Astrocyte of the cerebellum (primary cell): ENCODE results near the gene ACO1.

Source experiments
- DNase-seq: peaks from one replicate; pipeline ENCODE4 v3.0.0-alpha.2; 2011; ENCODE audit warnings: low read depth
- H3K4me3 ChIP-seq: 2 replicates; pipeline ENCODE4 v1.5.1; 2011; ENCODE audit warnings: mild to moderate bottlenecking, low read depth, low read length, moderate library complexity
- in situ Hi-C: cut with HindIII; loops from 2 replicates; pipeline ENCODE4 v1.10.0; 2017; ENCODE audit warnings: low sequenced_read_pairs
- TF ChIP-seq, protein P1 (sequence below): IDR thresholded peaks from 2 replicates; pipeline ENCODE4 v1.5.1; 2012; ENCODE audit warnings: low read length, low read depth, moderate library complexity, mild to moderate bottlenecking; ENCODE audit errors: missing control alignments

Gene ACO1

DNA sequence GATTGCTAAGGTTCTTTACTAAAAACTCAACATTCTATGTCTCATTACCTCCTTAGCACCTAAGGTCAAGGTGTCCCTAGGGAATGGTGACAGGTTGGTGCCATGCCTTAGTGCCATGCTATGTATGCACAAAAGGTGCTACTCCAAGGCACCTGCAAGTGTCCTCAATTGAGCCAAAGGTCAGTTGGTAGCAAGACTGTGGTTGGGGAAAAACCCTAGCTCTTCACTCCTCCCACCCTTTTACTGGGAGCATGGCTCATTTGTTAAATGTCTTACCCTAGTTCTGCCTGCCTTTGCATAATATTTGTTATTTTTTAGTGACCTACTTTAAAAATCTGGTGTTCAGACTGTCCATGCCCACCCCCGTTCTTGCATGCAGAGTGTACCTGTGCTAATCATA is 17.0 kb downstream of the ACO1 start:
- TF ChIP-seq, protein P1, sequence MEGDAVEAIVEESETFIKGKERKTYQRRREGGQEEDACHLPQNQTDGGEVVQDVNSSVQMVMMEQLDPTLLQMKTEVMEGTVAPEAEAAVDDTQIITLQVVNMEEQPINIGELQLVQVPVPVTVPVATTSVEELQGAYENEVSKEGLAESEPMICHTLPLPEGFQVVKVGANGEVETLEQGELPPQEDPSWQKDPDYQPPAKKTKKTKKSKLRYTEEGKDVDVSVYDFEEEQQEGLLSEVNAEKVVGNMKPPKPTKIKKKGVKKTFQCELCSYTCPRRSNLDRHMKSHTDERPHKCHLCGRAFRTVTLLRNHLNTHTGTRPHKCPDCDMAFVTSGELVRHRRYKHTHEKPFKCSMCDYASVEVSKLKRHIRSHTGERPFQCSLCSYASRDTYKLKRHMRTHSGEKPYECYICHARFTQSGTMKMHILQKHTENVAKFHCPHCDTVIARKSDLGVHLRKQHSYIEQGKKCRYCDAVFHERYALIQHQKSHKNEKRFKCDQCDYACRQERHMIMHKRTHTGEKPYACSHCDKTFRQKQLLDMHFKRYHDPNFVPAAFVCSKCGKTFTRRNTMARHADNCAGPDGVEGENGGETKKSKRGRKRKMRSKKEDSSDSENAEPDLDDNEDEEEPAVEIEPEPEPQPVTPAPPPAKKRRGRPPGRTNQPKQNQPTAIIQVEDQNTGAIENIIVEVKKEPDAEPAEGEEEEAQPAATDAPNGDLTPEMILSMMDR: no peak
- DNase-seq: no peak

DNA sequence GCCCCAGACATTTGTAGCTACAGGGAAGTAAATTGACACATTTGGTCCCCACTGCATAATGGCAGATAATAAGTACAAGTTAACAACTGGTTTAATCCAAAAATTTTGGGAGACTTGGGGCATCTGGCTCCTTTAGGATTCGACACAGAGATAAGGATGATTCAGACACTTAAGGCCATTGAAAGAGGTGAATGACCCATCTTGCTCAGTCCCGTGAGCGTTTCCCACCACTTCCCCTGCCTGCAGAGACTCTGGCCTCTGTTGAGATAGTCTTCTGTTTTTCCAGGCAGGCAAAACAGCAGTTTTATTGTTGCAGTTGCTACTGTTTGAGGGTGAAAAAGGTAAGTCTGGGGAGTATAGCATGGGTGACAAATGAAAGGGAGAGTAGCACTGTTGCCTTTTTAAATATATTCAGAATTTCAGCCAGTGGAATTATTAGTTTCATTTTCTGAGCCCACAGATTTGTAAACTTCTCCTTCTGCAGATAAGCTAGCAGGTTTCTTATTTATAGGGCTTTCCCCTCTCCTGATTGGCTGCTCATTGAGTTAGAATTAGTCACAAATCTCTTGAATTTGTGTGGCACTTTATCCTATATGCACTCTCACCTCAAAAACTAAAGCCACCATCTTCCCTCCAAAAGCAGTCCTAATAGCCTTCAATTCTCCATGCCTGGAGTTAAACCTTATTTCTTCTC is 19.3 kb downstream of the ACO1 start:
- DNase-seq: no peak
- TF ChIP-seq, protein P1: no peak
- in situ Hi-C loops: no loop called here
- no peak overlapping the region for H3K4me3 ChIP-seq

More for the DNA sequence above, 17.0 kb downstream of the ACO1 start:
- in situ Hi-C loops: no loop called here
- H3K4me3 ChIP-seq: no peak overlapping the region

DNA sequence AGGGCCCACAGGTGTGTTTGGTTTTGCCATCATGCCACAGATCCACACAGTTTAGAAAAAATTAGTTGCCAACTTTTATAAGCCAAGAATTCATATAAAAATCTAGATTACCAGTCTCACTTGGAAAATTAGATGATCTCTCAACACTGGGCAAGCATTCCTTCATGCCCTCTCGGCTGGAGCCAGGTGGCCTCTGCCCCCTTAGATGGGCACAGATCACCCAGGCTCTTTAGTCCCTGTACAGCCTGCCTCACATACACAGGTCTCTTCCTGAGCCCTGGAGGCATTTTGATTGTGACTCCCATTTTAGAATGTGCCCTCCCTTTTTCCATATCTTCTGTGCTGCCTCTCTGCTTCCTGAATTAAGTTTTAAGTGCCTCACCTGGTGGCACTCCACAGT is 20.0 kb downstream of the ACO1 start:
- in situ Hi-C loops: no loop called here
- no peak for DNase-seq
- no peak overlapping the region for H3K4me3 ChIP-seq
- TF ChIP-seq, protein P1: no peak

DNA sequence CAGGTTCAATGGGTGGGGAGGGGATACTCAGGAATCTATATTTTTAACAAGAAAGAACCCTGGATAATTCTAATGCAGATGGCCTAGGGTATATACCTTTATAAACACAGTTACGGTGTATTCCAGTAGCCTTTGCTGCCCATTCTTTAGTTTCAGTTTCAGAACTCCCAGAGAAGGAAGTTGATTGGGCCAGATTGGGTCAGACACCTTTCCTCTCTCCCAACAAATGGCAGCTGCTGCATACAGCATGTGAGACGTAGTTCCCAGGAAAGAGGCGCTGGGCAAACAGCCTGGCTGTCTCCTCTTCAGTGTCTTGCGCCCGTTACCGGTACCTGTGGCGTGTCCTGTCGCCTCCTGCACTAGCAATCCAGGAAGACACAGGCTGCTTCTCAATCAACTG is 20.4 kb downstream of the ACO1 start:
- no peak overlapping the region for H3K4me3 ChIP-seq
- TF ChIP-seq, protein P1: no peak
- in situ Hi-C loops: no loop called here
- no peak for DNase-seq

DNA sequence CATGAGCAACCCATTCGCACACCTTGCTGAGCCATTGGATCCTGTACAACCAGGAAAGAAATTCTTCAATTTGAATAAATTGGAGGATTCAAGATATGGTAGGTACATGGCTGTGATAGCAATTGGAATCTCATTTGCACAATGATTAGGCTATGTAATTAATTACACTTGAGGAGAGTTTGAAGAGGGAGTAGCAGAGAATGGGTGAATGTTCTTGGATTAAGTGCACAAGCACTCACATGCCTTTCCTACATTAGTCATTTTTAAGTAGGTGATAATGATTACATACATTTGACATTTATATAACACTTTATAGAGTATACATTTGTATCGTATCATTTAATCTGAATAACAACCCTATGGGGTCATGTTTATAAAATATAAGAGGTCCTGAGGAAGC is 21.1 kb downstream of the ACO1 start:
- DNase-seq: no peak
- in situ Hi-C loops: no loop called here
- no peak overlapping the region for H3K4me3 ChIP-seq
- TF ChIP-seq, protein P1: no peak

DNA sequence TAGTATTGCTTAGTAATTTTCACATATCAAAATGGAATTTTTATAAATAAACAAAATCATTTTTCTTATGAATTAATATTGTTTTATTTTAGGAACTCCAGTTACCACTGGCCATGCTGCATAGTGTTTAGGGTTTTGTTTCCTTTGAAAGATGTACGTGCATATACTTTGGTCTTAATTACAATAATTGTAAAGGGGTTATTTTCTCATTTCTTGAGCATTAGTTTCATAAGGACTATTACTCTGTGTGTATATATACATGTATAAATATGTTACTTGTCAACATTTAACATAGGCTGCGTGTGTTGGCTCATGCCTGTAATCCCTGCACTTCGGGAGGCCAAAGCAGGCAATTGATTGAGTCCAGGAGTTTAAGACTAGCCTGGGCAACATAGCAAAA is 21.6 kb downstream of the ACO1 start:
- in situ Hi-C loops: no loop called here
- TF ChIP-seq, protein P1: no peak
- no peak overlapping the region for H3K4me3 ChIP-seq

More for the DNA sequence above, 21.6 kb downstream of the ACO1 start:
- no peak for DNase-seq
